HEK293 (cell line): Measurements from ENCODE around the gene THAP7.

Source experiments
- PATZ1 ChIP-seq: fragments of 450-650 bp; formaldehyde crosslinking; IDR thresholded peaks from 2 replicates; pipeline ENCODE4 v1.5.1; 2016; ENCODE audit warnings: missing biosample characterization, missing genetic modification characterization
- PBX3 ChIP-seq: sonication (generic); formaldehyde crosslinking; IDR thresholded peaks from 2 replicates; pipeline ENCODE4 v1.8.1; 2022; ENCODE audit warnings: mild to moderate bottlenecking, moderate library complexity, missing genetic modification reagents
- PRDM10 ChIP-seq: fragments of 450-650 bp; formaldehyde crosslinking; IDR thresholded peaks from 2 replicates; pipeline ENCODE4 v1.5.1; 2016; ENCODE audit warnings: missing biosample characterization, missing genetic modification characterization
- SP2 ChIP-seq: fragments of 450-650 bp; formaldehyde crosslinking; IDR thresholded peaks from 2 replicates; pipeline ENCODE4 v1.5.1; 2016; ENCODE audit warnings: missing biosample characterization, missing genetic modification characterization
- ZNF311 ChIP-seq: fragments of 450-650 bp; formaldehyde crosslinking; IDR thresholded peaks from 2 replicates; pipeline ENCODE4 v1.5.1; 2017; ENCODE audit warnings: missing biosample characterization, missing genetic modification characterization, borderline replicate concordance
- ZNF324 ChIP-seq: fragments of 450-650 bp; formaldehyde crosslinking; IDR thresholded peaks from 2 replicates; pipeline ENCODE4 v1.5.1; 2016; ENCODE audit warnings: missing biosample characterization, missing genetic modification characterization
- ZNF350 ChIP-seq: fragments of 450-650 bp; formaldehyde crosslinking; IDR thresholded peaks from 2 replicates; pipeline ENCODE4 v1.5.0; 2017; ENCODE audit warnings: missing biosample characterization, mild to moderate bottlenecking, missing genetic modification characterization
- ZNF391 ChIP-seq: fragments of 450-650 bp; formaldehyde crosslinking; IDR thresholded peaks from 2 replicates; pipeline ENCODE4 v1.5.1; 2016; ENCODE audit warnings: low read depth, missing biosample characterization, missing genetic modification characterization, borderline replicate concordance
- ZNF514 ChIP-seq: fragments of 450-650 bp; formaldehyde crosslinking; IDR thresholded peaks from 2 replicates; pipeline ENCODE4 v1.5.1; 2016; ENCODE audit warnings: missing biosample characterization, missing genetic modification characterization
- ZNF549 ChIP-seq: fragments of 450-650 bp; IDR thresholded peaks from 2 replicates; pipeline ENCODE4 v1.5.1; 2018; ENCODE audit warnings: missing biosample characterization, missing genetic modification characterization, mild to moderate bottlenecking, inconsistent platforms, moderate library complexity
- ZNF658 ChIP-seq: fragments of 450-650 bp; formaldehyde crosslinking; IDR thresholded peaks from 2 replicates; pipeline ENCODE4; 2016; ENCODE audit warnings: missing biosample characterization, missing genetic modification characterization
- TF ChIP-seq, protein P1 (sequence below): fragments of 450-650 bp; formaldehyde crosslinking; IDR thresholded peaks from 2 replicates; pipeline ENCODE4 v1.5.1; 2016; ENCODE audit warnings: missing biosample characterization, missing genetic modification characterization
- TF ChIP-seq, protein P2 (sequence below): fragments of 450-650 bp; formaldehyde crosslinking; IDR thresholded peaks from 2 replicates; pipeline ENCODE4; 2016; ENCODE audit warnings: missing biosample characterization, missing genetic modification characterization
- TF ChIP-seq, protein P3 (sequence below): fragments of 450-650 bp; formaldehyde crosslinking; IDR thresholded peaks from 2 replicates; pipeline ENCODE4 v1.5.1; 2016; ENCODE audit warnings: missing biosample characterization, missing genetic modification characterization

- TF ChIP-seq, protein P1, sequence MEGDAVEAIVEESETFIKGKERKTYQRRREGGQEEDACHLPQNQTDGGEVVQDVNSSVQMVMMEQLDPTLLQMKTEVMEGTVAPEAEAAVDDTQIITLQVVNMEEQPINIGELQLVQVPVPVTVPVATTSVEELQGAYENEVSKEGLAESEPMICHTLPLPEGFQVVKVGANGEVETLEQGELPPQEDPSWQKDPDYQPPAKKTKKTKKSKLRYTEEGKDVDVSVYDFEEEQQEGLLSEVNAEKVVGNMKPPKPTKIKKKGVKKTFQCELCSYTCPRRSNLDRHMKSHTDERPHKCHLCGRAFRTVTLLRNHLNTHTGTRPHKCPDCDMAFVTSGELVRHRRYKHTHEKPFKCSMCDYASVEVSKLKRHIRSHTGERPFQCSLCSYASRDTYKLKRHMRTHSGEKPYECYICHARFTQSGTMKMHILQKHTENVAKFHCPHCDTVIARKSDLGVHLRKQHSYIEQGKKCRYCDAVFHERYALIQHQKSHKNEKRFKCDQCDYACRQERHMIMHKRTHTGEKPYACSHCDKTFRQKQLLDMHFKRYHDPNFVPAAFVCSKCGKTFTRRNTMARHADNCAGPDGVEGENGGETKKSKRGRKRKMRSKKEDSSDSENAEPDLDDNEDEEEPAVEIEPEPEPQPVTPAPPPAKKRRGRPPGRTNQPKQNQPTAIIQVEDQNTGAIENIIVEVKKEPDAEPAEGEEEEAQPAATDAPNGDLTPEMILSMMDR, result no peak
- TF ChIP-seq ZNF514 (tag by site-specific recombination) (no peak), ZNF391 (no peak), SP2 (tag by site-specific recombination) (no peak), PRDM10 (tag by site-specific recombination) (no peak), PBX3 (CRISPR knock-in tag) (no peak), ZNF549 (tag by site-specific recombination) (no peak), PATZ1 (tag by site-specific recombination) (no peak), ZNF324 (tag by site-specific recombination) (no peak), ZNF311 (tag by site-specific recombination) (no peak), ZNF350 (tag by site-specific recombination) (no peak), ZNF658 (no peak)
- TF ChIP-seq, protein P2, sequence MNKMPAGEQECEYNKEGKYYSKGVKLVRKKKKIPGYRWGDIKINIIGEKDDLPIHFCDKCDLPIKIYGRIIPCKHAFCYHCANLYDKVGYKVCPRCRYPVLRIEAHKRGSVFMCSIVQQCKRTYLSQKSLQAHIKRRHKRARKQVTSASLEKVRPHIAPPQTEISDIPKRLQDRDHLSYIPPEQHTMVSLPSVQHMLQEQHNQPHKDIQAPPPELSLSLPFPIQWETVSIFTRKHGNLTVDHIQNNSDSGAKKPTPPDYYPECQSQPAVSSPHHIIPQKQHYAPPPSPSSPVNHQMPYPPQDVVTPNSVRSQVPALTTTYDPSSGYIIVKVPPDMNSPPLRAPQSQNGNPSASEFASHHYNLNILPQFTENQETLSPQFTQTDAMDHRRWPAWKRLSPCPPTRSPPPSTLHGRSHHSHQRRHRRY (tag by site-specific recombination), result no peak
- TF ChIP-seq, protein P3, sequence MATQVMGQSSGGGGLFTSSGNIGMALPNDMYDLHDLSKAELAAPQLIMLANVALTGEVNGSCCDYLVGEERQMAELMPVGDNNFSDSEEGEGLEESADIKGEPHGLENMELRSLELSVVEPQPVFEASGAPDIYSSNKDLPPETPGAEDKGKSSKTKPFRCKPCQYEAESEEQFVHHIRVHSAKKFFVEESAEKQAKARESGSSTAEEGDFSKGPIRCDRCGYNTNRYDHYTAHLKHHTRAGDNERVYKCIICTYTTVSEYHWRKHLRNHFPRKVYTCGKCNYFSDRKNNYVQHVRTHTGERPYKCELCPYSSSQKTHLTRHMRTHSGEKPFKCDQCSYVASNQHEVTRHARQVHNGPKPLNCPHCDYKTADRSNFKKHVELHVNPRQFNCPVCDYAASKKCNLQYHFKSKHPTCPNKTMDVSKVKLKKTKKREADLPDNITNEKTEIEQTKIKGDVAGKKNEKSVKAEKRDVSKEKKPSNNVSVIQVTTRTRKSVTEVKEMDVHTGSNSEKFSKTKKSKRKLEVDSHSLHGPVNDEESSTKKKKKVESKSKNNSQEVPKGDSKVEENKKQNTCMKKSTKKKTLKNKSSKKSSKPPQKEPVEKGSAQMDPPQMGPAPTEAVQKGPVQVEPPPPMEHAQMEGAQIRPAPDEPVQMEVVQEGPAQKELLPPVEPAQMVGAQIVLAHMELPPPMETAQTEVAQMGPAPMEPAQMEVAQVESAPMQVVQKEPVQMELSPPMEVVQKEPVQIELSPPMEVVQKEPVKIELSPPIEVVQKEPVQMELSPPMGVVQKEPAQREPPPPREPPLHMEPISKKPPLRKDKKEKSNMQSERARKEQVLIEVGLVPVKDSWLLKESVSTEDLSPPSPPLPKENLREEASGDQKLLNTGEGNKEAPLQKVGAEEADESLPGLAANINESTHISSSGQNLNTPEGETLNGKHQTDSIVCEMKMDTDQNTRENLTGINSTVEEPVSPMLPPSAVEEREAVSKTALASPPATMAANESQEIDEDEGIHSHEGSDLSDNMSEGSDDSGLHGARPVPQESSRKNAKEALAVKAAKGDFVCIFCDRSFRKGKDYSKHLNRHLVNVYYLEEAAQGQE (tag by site-specific recombination), result no peak
Measured at GRCh38 chr22:21042978-21043859, 41.3 kb upstream of the THAP7 start.
